Transverse colon (tissue), 4 donors: ENCODE results near the gene APOBEC3H. TPM values are rescaled to one million over a fixed set of nuclear protein-coding genes. Genes with fewer than 3 reads are reported as not detected.

ENCODE experiments used
- DNase-seq: peaks from one replicate; pipeline ENCODE4 v3.0.0-alpha.2; 2019
- H3K27ac ChIP-seq, 4 donors: fragments of 200-600 bp; sonication (generic); 2 replicates each; pipeline ENCODE4 v1.5.1; 2016 to 2018; ENCODE audit warnings: inconsistent platforms in 4 of 4
- H3K27me3 ChIP-seq: fragments of 200-600 bp; sonication (generic); 2 replicates; pipeline ENCODE4 v1.5.1; 2017; ENCODE audit warnings: inconsistent platforms
- H3K36me3 ChIP-seq, 4 donors: fragments of 200-600 bp; sonication (generic); 2 replicates each; pipeline ENCODE4 v1.5.1; 2017 to 2019; ENCODE audit warnings: inconsistent platforms in 4 of 4
- H3K4me1 ChIP-seq, 4 donors: fragments of 200-600 bp; sonication (generic); 2 replicates each; pipeline ENCODE4 v1.5.1; 2017 to 2020; ENCODE audit warnings: inconsistent platforms in 4 of 4
- H3K4me3 ChIP-seq, 4 donors: fragments of 200-600 bp; sonication (generic); 1 replicate in 1 of 4; 2 replicates in 3 of 4; pipeline versions ENCODE4 v1.5.1 to v1.6.1; 2017 to 2019; ENCODE audit warnings: inconsistent platforms in 4 of 4
- H3K9me3 ChIP-seq, 2 donors: fragments of 200-600 bp; sonication (generic); 2 replicates each; pipeline ENCODE4 v1.5.1; 2017 to 2019; ENCODE audit warnings: inconsistent platforms in 2 of 2
- EP300 ChIP-seq: sonication (generic); formaldehyde crosslinking; IDR thresholded peaks from one replicate; pipeline ENCODE4 v1.6.1; 2017; ENCODE audit warnings: antibody characterized with exemption, low read depth
- POLR2A ChIP-seq: fragments of 450-650 bp; IDR thresholded peaks from one replicate; pipeline ENCODE4 v1.6.1; 2016; ENCODE audit warnings: antibody characterized with exemption, mild to moderate bottlenecking, moderate library complexity
- POLR2AphosphoS5 ChIP-seq, 3 donors: sonication (generic); formaldehyde crosslinking; IDR thresholded peaks; one replicate each; pipeline ENCODE4 v1.6.1; 2016; ENCODE audit warnings: antibody characterized with exemption in 3 of 3
- WGBS, 2 donors: methylation state at CpG; one replicate each; pipeline ENCODE4 v1.1.5; 2018; ENCODE audit warnings: low coverage in 1 of 2; 5-methylcytosine and 5-hydroxymethylcytosine counted together
- in situ Hi-C, 4 donors: fragments of 200-750 bp; cut with MboI; loops; one replicate each; pipeline versions ENCODE4 v1.15.0 to v1.15.1; 2017; ENCODE audit warnings: low sequenced_read_pairs in 3 of 4, low pct_ligation_motif_present in 1 of 4, low pct_unique_long_range_greater_than_20kb in 1 of 4
- intact Hi-C: fragments of 100-400 bp; cut with DNase I; formaldehyde crosslinking; loops from one replicate; pipeline ENCODE4 v1.15.1; 2023; ENCODE audit warnings: low total_unique reads
- total RNA-seq, 4 donors: library from RNA; depleted of rRNA; stranded (reverse); fragments of >200 nt; gene quantifications; one replicate each; pipeline ENCODE4 v1.1.0, GENCODE V29; 2016
- TF ChIP-seq, protein P1 (sequence below), 5 experiments: fragments of 200-600 bp in 3 of 5; fragments of 450-650 bp in 2 of 5; sonication (generic) in 3 of 5; IDR thresholded peaks; 1 replicate in 2 of 5; 2 replicates in 3 of 5; pipeline ENCODE4 v1.5.1; 2016 to 2017; ENCODE audit warnings: antibody characterized with exemption in 5 of 5, inconsistent platforms in 3 of 5, mild to moderate bottlenecking in 2 of 5, moderate library complexity in 1 of 5

The APOBEC3H gene
- total RNA-seq, 4 donors from 2014 or later, result 0.41 to 2.1 TPM; not detected in 2

DNA sequence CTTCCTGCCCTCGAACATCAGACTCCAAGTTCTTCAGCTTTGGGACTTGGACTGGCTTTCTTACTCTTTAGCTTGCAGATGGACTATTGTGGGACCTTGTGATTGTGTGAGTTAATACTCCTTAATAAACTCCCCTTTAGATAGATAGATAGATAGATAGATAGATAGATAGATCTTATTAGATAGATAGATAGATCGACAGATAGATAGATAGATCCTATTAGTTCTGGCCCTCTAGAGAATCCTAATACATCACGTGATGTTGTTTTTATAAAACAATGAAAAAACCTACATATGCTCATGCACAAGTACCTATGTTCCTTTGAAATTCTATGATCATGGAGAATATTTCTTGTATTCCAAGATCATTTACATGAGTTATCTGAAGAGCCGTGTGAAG lies 23.9 kb downstream of the APOBEC3H start:
- 77 to 89% methylated on average over 4 of the region's 4 CpGs for whole genome bisulfite sequencing, 2 donors
- Histone ChIP-seq H3K27ac (no peak overlapping the region), H3K9me3 (no peaks in the 10 kb centered on the region)

DNA sequence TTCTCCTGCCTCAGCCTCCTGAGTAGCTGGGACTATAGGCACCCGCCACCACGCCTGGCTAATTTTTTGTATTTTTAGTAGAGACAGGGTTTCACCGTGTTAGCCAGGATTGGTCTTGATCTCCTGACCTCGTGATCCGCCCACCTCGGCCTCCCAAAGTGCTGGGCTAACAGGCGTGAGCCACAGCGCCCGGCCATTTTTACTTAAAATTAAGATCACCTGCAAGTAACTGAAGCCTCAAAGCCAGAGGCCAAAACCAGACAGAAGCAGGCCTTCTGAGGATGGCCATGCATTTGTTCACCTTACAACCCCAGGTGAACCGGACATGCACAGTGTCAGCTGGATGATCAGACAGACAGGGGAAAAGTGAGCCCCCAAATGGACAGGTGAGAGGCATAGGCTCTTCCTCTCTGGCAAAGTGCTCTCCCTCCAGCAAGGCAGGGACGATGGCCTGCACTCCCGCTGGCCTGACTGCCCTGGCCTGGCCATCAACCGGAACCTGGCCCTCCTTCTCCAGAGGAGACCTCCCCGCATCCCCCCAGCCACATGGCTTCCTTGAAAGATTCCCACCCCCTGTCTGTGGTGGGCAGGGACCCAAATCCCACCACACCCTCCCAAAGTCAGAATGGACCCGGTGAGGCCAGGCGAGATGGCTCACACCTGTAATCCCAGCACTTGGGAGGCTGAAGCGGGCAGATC lies 25.9 kb downstream of the APOBEC3H start:
- no peaks in the 10 kb centered on the region for H3K36me3 ChIP-seq
- intact Hi-C loops, result loop anchor here (10.0 kb wide), 1 partner anchor 118 kb away; no protein-coding TSS in a partner anchor
- no peak for DNase-seq
- TF ChIP-seq POLR2A (no peak), POLR2AphosphoS5 (IDR thresholded peaks at IDR 0.05) (no peak)
- TF ChIP-seq, protein P1, sequence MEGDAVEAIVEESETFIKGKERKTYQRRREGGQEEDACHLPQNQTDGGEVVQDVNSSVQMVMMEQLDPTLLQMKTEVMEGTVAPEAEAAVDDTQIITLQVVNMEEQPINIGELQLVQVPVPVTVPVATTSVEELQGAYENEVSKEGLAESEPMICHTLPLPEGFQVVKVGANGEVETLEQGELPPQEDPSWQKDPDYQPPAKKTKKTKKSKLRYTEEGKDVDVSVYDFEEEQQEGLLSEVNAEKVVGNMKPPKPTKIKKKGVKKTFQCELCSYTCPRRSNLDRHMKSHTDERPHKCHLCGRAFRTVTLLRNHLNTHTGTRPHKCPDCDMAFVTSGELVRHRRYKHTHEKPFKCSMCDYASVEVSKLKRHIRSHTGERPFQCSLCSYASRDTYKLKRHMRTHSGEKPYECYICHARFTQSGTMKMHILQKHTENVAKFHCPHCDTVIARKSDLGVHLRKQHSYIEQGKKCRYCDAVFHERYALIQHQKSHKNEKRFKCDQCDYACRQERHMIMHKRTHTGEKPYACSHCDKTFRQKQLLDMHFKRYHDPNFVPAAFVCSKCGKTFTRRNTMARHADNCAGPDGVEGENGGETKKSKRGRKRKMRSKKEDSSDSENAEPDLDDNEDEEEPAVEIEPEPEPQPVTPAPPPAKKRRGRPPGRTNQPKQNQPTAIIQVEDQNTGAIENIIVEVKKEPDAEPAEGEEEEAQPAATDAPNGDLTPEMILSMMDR (IDR thresholded peaks at IDR 0.05), result no peak
- H3K9me3 ChIP-seq, result no peaks in the 10 kb centered on the region
- H3K27me3 ChIP-seq, result no peaks in the 10 kb centered on the region
- in situ Hi-C loops, result loop anchor here (10.0 to 25.0 kb wide), 4 partner anchors 111 to 261 kb away; partner anchors contain the start of genes CBX6 (in 2 of the 4), APOBEC3C (in 1 of the 4) and APOBEC3D (in 1 of the 4)
- peaks cover 0 to under 1% (median 0%) of the 10 kb centered on the region in 4 donors for H3K4me1 ChIP-seq
- H3K4me3 ChIP-seq, result no peak overlapping the region
- WGBS, 2 donors, result 92% methylated on average over 17 of the region's 17 CpGs; no CpG with 5 or more reads in 1 of the 2 donors
- no peak overlapping the region for H3K27ac ChIP-seq

More for the DNA sequence above, 23.9 kb downstream of the APOBEC3H start:
- no peak for DNase-seq
- Histone ChIP-seq H3K4me3 (no peak overlapping the region), H3K36me3 (no peaks in the 10 kb centered on the region), H3K4me1 (peaks cover 0 to 3% (median 0%) of the 10 kb centered on the region in 4 donors), H3K27me3 (peaks cover 6% of the 10 kb centered on the region)
- intact Hi-C loops (loop anchor here (10.0 kb wide), 1 partner anchor 116 kb away; no protein-coding TSS in a partner anchor), in situ Hi-C loops (loop anchor here (10.0 to 25.0 kb wide), 4 partner anchors 109 to 259 kb away; partner anchors contain the start of genes CBX6 (in 2 of the 4), APOBEC3C (in 1 of the 4) and APOBEC3D (in 1 of the 4))
- TF ChIP-seq, protein P1 (IDR thresholded peaks at IDR 0.05), result no peak
- no peak for TF ChIP-seq POLR2A
- TF ChIP-seq POLR2AphosphoS5 (IDR thresholded peaks at IDR 0.05), result no peak
- TF ChIP-seq EP300, result no peak

DNA sequence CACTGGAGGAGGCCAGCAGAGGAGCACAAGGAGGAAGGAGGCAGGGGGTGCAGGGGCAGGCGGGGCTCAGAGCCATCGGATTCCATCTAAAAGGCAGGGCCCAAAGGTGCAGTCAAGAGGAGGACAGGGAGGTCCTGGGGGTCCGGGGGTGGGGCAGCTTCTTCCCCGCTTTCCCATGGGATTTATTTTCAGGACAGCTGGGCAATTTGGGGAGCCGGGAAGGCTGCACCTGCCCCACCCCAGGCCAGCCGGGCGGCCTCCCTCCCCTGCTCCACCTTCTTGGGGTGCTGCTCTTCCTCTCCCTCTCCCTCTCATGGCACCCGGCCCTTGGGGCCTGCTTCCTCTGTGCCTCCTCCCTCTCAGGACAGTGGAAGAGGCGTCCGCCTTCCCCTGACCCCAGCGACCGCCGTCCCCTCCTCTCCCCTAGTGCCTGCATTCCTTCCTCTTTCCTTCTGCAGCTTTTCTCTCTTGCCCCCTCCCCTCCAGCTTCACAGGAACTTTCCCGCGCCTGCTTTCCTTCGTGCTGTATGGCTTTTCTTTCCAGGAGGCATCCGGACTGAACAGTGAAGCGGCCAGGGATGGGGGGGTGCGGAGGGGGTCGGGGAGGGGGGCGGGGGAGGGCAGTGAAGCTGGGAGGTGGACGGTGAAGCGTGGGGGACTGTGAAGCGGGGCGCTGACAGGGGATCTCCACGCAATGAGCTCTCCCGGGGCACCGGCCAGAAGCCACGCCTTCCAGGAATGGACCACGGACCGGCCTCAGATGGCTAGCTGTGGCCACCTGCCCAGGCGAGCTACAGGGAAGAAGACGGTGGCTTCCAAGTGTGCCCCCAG lies 26.9 kb downstream of the APOBEC3H start:
- Histone ChIP-seq H3K9me3 (no peaks in the 10 kb centered on the region), H3K27ac (no peak overlapping the region), H3K4me3 (no peak overlapping the region), H3K36me3 (no peaks in the 10 kb centered on the region), H3K4me1 (peaks cover 0 to 5% (median 2%) of the 10 kb centered on the region in 4 donors), H3K27me3 (no peaks in the 10 kb centered on the region)
- WGBS, 2 donors, result 19 to 46% methylated on average over 7 to 32 of the region's 33 CpGs
- in situ Hi-C loops (loop anchor here (10.0 to 25.0 kb wide), 4 partner anchors 112 to 262 kb away; partner anchors contain the start of genes CBX6 (in 2 of the 4), APOBEC3C (in 1 of the 4) and APOBEC3D (in 1 of the 4)), intact Hi-C loops (loop anchor here (10.0 kb wide), 1 partner anchor 119 kb away; no protein-coding TSS in a partner anchor)
- no peak for TF ChIP-seq POLR2A
- TF ChIP-seq EP300, result no peak
- TF ChIP-seq, protein P1 (IDR thresholded peaks at IDR 0.05), result no peak
- no peak for TF ChIP-seq POLR2AphosphoS5 (IDR thresholded peaks at IDR 0.05)
- DNase-seq, result no peak
